Activated CD8-positive, alpha-beta T cell treated with anti-CD3 and anti-CD28 coated beads for 36 hours (primary cell): ENCODE data around the gene KDM1B. TPM values are rescaled to one million over a fixed set of nuclear protein-coding genes. Genes with fewer than 3 reads are reported as not detected.

ENCODE experiments used
- ATAC-seq: fragments of 200-7000 bp; cut with Tn5 transposase; one replicate; pipeline ENCODE4 v1.10.0; 2021; ENCODE audit warnings: mild to moderate bottlenecking, moderate library complexity
- CTCF ChIA-PET: fragments of 350-600 bp; sonication (Branson Sonifier 250); formaldehyde crosslinking; loops from one replicate; lab custom pipeline; 2021; ENCODE audit warnings: antibody characterized with exemption; lab: Charles Lee
- POLR2A ChIA-PET: fragments of 350-600 bp; sonication (Branson Sonifier 250); formaldehyde crosslinking; loops from one replicate; lab custom pipeline; 2021; ENCODE audit warnings: antibody characterized with exemption; lab: Charles Lee
- DNase-seq: peaks from one replicate; pipeline ENCODE4 v3.0.0-alpha.2; 2020
- H3K27ac Mint-ChIP-seq: one replicate; pipeline ENCODE4 v1.8.0; 2021; ENCODE audit warnings: mild to moderate bottlenecking, mixed read lengths
- H3K27me3 Mint-ChIP-seq: one replicate; pipeline ENCODE4 v1.8.0; 2021; ENCODE audit warnings: mixed read lengths
- H3K36me3 Mint-ChIP-seq: one replicate; pipeline ENCODE4 v1.8.0; 2021; ENCODE audit warnings: low read depth, mixed read lengths
- H3K4me1 Mint-ChIP-seq: one replicate; pipeline ENCODE4 v1.8.0; 2021; ENCODE audit warnings: low read depth, mixed read lengths
- H3K4me3 Mint-ChIP-seq: one replicate; pipeline ENCODE4 v1.8.0; 2021; ENCODE audit warnings: mild to moderate bottlenecking, moderate library complexity, mixed read lengths
- H3K9me3 Mint-ChIP-seq: one replicate; pipeline ENCODE4 v1.8.0; 2021; ENCODE audit warnings: mixed read lengths
- CTCF ChIP-seq: fragments of 200-600 bp; IDR thresholded peaks from one replicate; pipeline ENCODE4 v1.8.0; 2022; ENCODE audit warnings: antibody characterized with exemption, mild to moderate bottlenecking
- intact Hi-C: fragments of 100-400 bp; cut with micrococcal nuclease; formaldehyde crosslinking; loops from one replicate; pipeline ENCODE4 v1.10.0; 2022
- total RNA-seq, 2 experiments: library from RNA; stranded (reverse); gene quantifications; one replicate each; pipeline ENCODE4 v1.2.3, GENCODE V29; 2021

The KDM1B gene
- total RNA-seq, 2 experiments from 2014 or later = 10.9 to 12.2 TPM

GRCh38 chr6:18122128-18123093 lies 32.8 kb upstream of the KDM1B start, which contains the start of gene NHLRC1:
Gene NHLRC1 (minus strand): TSS chr6:18122677. CDS start chr6:18122606, 71 bp downstream.
- peaks cover 2% of the 10 kb centered on the region for H3K36me3 Mint-ChIP-seq
- ATAC-seq = peak; percentile 100
- intact Hi-C loops = no loop called here
- ChIA-PET CTCF (interaction anchor here (0.7 to 2.5 kb wide), 10 partner anchors 9 to 307 kb away, joined by 3 to 6 read pairs (median 3); partner anchors contain the start of gene KIF13A), POLR2A (interaction anchor here (1.0 kb wide), 1 partner anchor 33 kb away, joined by 5 read pairs; the partner anchor contains the start of genes KDM1B and TPMT)
- H3K9me3 Mint-ChIP-seq = peaks cover 6% of the 10 kb centered on the region
- peak within 1 kb of the TSS; percentile 58 for H3K4me3 Mint-ChIP-seq
- TF ChIP-seq CTCF = peak; percentile 84
- H3K27ac Mint-ChIP-seq = no peak within 1 kb of the TSS
- peak; percentile 89 for DNase-seq
- peaks cover 21% of the 10 kb centered on the region for H3K27me3 Mint-ChIP-seq
- H3K4me1 Mint-ChIP-seq = peaks cover 9% of the 10 kb centered on the region

- ChIA-PET POLR2A (interaction anchor here (0.6 kb wide), 1 partner anchor 360 kb away, joined by 3 read pairs; no protein-coding TSS in a partner anchor), CTCF (no interaction called here)
- H3K27ac Mint-ChIP-seq = no peak overlapping the region
- DNase-seq (no peak), ATAC-seq (no peak)
- H3K9me3 Mint-ChIP-seq = peaks cover 1% of the 10 kb centered on the region
- H3K4me3 Mint-ChIP-seq = no peak overlapping the region
- TF ChIP-seq CTCF = no peak
- intact Hi-C loops = no loop called here
- peaks cover 1% of the 10 kb centered on the region for H3K36me3 Mint-ChIP-seq
- peaks cover 8% of the 10 kb centered on the region for H3K27me3 Mint-ChIP-seq
- H3K4me1 Mint-ChIP-seq = peaks cover 9% of the 10 kb centered on the region
Observed at GRCh38 chr6:18126121-18126520, 29.1 kb upstream of the KDM1B start.

- DNase-seq (no peak), ATAC-seq (no peak)
- peaks cover 10% of the 10 kb centered on the region for H3K36me3 Mint-ChIP-seq
- no peak overlapping the region for H3K27ac Mint-ChIP-seq
- CTCF ChIA-PET = interaction anchor here (1.2 kb wide), 1 partner anchor 11 kb away, joined by 5 read pairs; no protein-coding TSS in a partner anchor
- intact Hi-C loops = no loop called here
- H3K27me3 Mint-ChIP-seq = no peaks in the 10 kb centered on the region
- no peak for TF ChIP-seq CTCF
- H3K4me3 Mint-ChIP-seq = no peak overlapping the region
- peaks cover 8% of the 10 kb centered on the region for H3K4me1 Mint-ChIP-seq
- POLR2A ChIA-PET = no interaction called here
- H3K9me3 Mint-ChIP-seq = no peaks in the 10 kb centered on the region
Observed at GRCh38 chr6:18132346-18132745, 22.9 kb upstream of the KDM1B start.

GRCh38 chr6:18135171-18135570 lies 20.1 kb upstream of the KDM1B start:
- POLR2A ChIA-PET = no interaction called here
- H3K4me1 Mint-ChIP-seq = peaks cover 8% of the 10 kb centered on the region
- peaks cover 19% of the 10 kb centered on the region for H3K36me3 Mint-ChIP-seq
- CTCF ChIA-PET = interaction anchor here (1.0 to 1.5 kb wide), 2 partner anchors 13 to 15 kb away, joined by 4 to 6 read pairs; partner anchors contain the start of gene NHLRC1
- intact Hi-C loops = no loop called here
- ATAC-seq = no peak
- DNase-seq = no peak
- no peaks in the 10 kb centered on the region for H3K9me3 Mint-ChIP-seq
- H3K4me3 Mint-ChIP-seq = no peak overlapping the region
- H3K27ac Mint-ChIP-seq = no peak overlapping the region
- H3K27me3 Mint-ChIP-seq = no peaks in the 10 kb centered on the region
- no peak for TF ChIP-seq CTCF
